GM12875 (cell line): ENCODE measurements around the gene PHACTR1.

ENCODE experiments used
- H3K4me3 ChIP-seq: one replicate; pipeline ENCODE4 v1.5.1; 2011; ENCODE audit warnings: low read depth, low read length, control low read depth
- CTCF ChIP-seq: IDR thresholded peaks from 2 replicates; pipeline ENCODE4 v1.5.1; 2011; ENCODE audit warnings: low read depth, mild to moderate bottlenecking, control low read depth, inconsistent platforms, low read length, moderate library complexity, borderline replicate concordance; ENCODE audit not compliant: insufficient read depth

Gene PHACTR1

GRCh38 chr6:13304580-13305260 lies 588.2 kb downstream of the PHACTR1 start:
- no peak for TF ChIP-seq CTCF
- H3K4me3 ChIP-seq: no peak overlapping the region

- H3K4me3 ChIP-seq: no peak overlapping the region
Measured at GRCh38 chr6:13305288-13305687, 588.7 kb downstream of the PHACTR1 start.

GRCh38 chr6:13305791-13306190 lies 589.2 kb downstream of the PHACTR1 start:
- no peak for TF ChIP-seq CTCF
- no peak overlapping the region for H3K4me3 ChIP-seq

More at GRCh38 chr6:13305288-13305687, 588.7 kb downstream of the PHACTR1 start:
- no peak for TF ChIP-seq CTCF

- H3K4me3 ChIP-seq: no peak overlapping the region
- TF ChIP-seq CTCF: no peak
Measured at GRCh38 chr6:13307508-13307995, 591.0 kb downstream of the PHACTR1 start.

GRCh38 chr6:13308332-13308731 lies 591.8 kb downstream of the PHACTR1 start:
- TF ChIP-seq CTCF: no peak
- H3K4me3 ChIP-seq: no peak overlapping the region

GRCh38 chr6:13311155-13311554 lies 594.6 kb downstream of the PHACTR1 start:
- TF ChIP-seq CTCF: no peak
- no peak overlapping the region for H3K4me3 ChIP-seq

GRCh38 chr6:13314806-13315205 lies 598.2 kb downstream of the PHACTR1 start:
- no peak overlapping the region for H3K4me3 ChIP-seq
- no peak for TF ChIP-seq CTCF
